Breast epithelium (tissue), 4 donors: ENCODE measurements around the gene HYOU1. TPM values are rescaled to one million over a fixed set of nuclear protein-coding genes. Genes with fewer than 3 reads are reported as not detected.

Experiments used
- DNase-seq, 2 donors: peaks; one replicate each; pipeline ENCODE4 v3.0.0-alpha.2; 2019; ENCODE audit warnings: low spot score in 2 of 2
- H3K27ac ChIP-seq, 2 donors: fragments of 200-600 bp; sonication (generic) in 1 of 2; one replicate each; pipeline ENCODE4 v1.5.1; 2016 to 2019; ENCODE audit warnings: mild to moderate bottlenecking in 1 of 2
- H3K27me3 ChIP-seq, 2 donors: fragments of 200-600 bp; sonication (generic) in 1 of 2; one replicate each; pipeline versions ENCODE4 v1.5.1 to v1.6.0; 2017 to 2019; ENCODE audit warnings: control low read depth in 1 of 2, mild to moderate bottlenecking in 1 of 2
- H3K36me3 ChIP-seq: fragments of 200-600 bp; one replicate; pipeline ENCODE4 v1.5.1; 2019
- H3K4me1 ChIP-seq, 2 donors: fragments of 200-600 bp; sonication (generic); one replicate each; pipeline ENCODE4 v1.5.1; 2016 to 2019; ENCODE audit warnings: control low read depth in 1 of 2
- H3K4me3 ChIP-seq, 3 donors: fragments of 200-600 bp; sonication (generic); 1 replicate in 2 of 3; 2 replicates in 1 of 3; pipeline ENCODE4 v1.5.1; 2016 to 2019; ENCODE audit warnings: mild to moderate bottlenecking in 3 of 3, moderate library complexity in 2 of 3
- H3K9me3 ChIP-seq, 2 donors: fragments of 200-600 bp; sonication (generic) in 1 of 2; one replicate each; pipeline ENCODE4 v1.5.1; 2016 to 2019; ENCODE audit warnings: control low read depth in 1 of 2
- POLR2A ChIP-seq: fragments of 450-650 bp; IDR thresholded peaks from one replicate; pipeline ENCODE4 v1.6.1; 2016; ENCODE audit warnings: antibody characterized with exemption, mild to moderate bottlenecking, moderate library complexity
- POLR2AphosphoS5 ChIP-seq, 3 donors: sonication (generic); formaldehyde crosslinking; IDR thresholded peaks; one replicate each; pipeline ENCODE4 v1.6.1; 2017; ENCODE audit warnings: antibody characterized with exemption in 3 of 3
- intact Hi-C: fragments of 100-400 bp; cut with DNase I; formaldehyde crosslinking; loops from one replicate; pipeline ENCODE4 v1.15.1; 2023; ENCODE audit warnings: low total_unique reads
- total RNA-seq, 3 donors: library from RNA; depleted of rRNA; stranded (reverse); fragments of >200 nt; gene quantifications; one replicate each; pipeline ENCODE4 v1.1.0, GENCODE V29; 2016
- TF ChIP-seq, protein P1 (sequence below), 3 donors: fragments of 450-650 bp; IDR thresholded peaks; one replicate each; pipeline ENCODE4 v1.5.1; 2016 to 2017; ENCODE audit warnings: antibody characterized with exemption in 3 of 3, mild to moderate bottlenecking in 3 of 3, moderate library complexity in 3 of 3

The HYOU1 gene
- total RNA-seq, 3 donors from 2014 or later, result 37.0 to 73.7 (median 57.5) TPM

DNA sequence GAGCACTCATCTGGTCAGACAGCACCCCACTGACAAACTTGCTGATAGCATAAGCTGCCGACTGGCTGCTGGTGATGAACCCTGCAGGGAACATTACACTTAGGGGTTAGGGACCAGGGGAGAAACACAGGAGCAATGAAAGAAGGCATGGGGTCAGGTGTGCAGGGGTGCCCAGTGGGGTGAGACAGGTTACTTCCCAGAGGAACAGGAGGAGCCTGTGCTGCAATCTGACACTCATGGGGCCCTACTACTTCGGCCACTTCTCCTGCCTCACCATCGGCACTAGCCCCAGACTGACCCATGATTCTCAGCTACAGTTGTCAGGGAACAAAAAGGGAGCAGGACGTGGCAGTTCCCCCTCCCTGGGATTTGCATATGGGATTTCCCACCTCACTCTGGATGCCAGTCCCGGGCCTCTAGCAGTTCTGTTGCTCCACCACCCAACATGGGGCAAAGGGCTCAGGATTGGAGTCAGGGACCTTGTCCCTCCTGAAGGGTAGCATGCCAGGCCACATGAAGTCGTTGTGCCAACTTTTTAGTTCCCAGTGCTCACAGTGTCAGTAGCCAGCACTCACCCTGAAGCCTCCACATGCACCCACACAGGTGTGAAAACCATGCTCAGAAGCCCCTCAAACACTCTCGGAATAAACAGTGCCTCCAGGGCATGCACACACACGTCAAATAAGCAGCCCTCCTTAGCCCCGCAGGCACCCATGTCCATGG lies 28.5 kb downstream of the HYOU1 start:
- Histone ChIP-seq H3K36me3 (no peaks in the 10 kb centered on the region), H3K9me3 (no peaks in the 10 kb centered on the region), H3K4me3 (no peak overlapping the region), H3K27me3 (no peaks in the 10 kb centered on the region), H3K4me1 (peaks cover 0 to 19% of the 10 kb centered on the region in 2 donors), H3K27ac (peak overlapping the region; percentile 86 to 90)
- DNase-seq, result no peak
- TF ChIP-seq POLR2AphosphoS5 (IDR thresholded peaks at IDR 0.05), result no peak
- TF ChIP-seq, protein P1, sequence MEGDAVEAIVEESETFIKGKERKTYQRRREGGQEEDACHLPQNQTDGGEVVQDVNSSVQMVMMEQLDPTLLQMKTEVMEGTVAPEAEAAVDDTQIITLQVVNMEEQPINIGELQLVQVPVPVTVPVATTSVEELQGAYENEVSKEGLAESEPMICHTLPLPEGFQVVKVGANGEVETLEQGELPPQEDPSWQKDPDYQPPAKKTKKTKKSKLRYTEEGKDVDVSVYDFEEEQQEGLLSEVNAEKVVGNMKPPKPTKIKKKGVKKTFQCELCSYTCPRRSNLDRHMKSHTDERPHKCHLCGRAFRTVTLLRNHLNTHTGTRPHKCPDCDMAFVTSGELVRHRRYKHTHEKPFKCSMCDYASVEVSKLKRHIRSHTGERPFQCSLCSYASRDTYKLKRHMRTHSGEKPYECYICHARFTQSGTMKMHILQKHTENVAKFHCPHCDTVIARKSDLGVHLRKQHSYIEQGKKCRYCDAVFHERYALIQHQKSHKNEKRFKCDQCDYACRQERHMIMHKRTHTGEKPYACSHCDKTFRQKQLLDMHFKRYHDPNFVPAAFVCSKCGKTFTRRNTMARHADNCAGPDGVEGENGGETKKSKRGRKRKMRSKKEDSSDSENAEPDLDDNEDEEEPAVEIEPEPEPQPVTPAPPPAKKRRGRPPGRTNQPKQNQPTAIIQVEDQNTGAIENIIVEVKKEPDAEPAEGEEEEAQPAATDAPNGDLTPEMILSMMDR (IDR thresholded peaks at IDR 0.05), result no peak
- no peak for TF ChIP-seq POLR2A
- intact Hi-C loops, result no loop called here

- no peak for TF ChIP-seq POLR2AphosphoS5 (IDR thresholded peaks at IDR 0.05)
- TF ChIP-seq, protein P1 (IDR thresholded peaks at IDR 0.05), result no peak
- no peak for TF ChIP-seq POLR2A
- intact Hi-C loops, result no loop called here
- H3K9me3 ChIP-seq, result no peaks in the 10 kb centered on the region
- peaks cover 0 to 19% of the 10 kb centered on the region in 2 donors for H3K4me1 ChIP-seq
- DNase-seq, result no peak
- no peak overlapping the region for H3K27ac ChIP-seq
- no peaks in the 10 kb centered on the region for H3K36me3 ChIP-seq
- no peak overlapping the region for H3K4me3 ChIP-seq
- H3K27me3 ChIP-seq, result no peaks in the 10 kb centered on the region
Observed at GRCh38 chr11:119027561-119028345, 29.3 kb downstream of the HYOU1 start.

- DNase-seq, result no peak
- Histone ChIP-seq H3K27me3 (no peaks in the 10 kb centered on the region), H3K36me3 (no peaks in the 10 kb centered on the region), H3K4me1 (peaks cover 0 to 19% of the 10 kb centered on the region in 2 donors), H3K27ac (no peak overlapping the region), H3K4me3 (no peak overlapping the region), H3K9me3 (no peaks in the 10 kb centered on the region)
- TF ChIP-seq, protein P1 (IDR thresholded peaks at IDR 0.05), result no peak
- TF ChIP-seq POLR2AphosphoS5 (IDR thresholded peaks at IDR 0.05) (no peak), POLR2A (no peak)
- intact Hi-C loops, result no loop called here
Observed at GRCh38 chr11:119026970-119027369, 30.0 kb downstream of the HYOU1 start.

GRCh38 chr11:119025978-119026766 lies 30.8 kb downstream of the HYOU1 start:
- H3K4me3 ChIP-seq, result no peak overlapping the region
- intact Hi-C loops, result no loop called here
- no peaks in the 10 kb centered on the region for H3K27me3 ChIP-seq
- H3K4me1 ChIP-seq, result peaks cover 0 to 23% of the 10 kb centered on the region in 2 donors
- no peaks in the 10 kb centered on the region for H3K9me3 ChIP-seq
- no peaks in the 10 kb centered on the region for H3K36me3 ChIP-seq
- TF ChIP-seq, protein P1 (IDR thresholded peaks at IDR 0.05), result no peak
- TF ChIP-seq POLR2AphosphoS5 (IDR thresholded peaks at IDR 0.05) (no peak), POLR2A (no peak)
- no peak for DNase-seq
- peak overlapping the region in 1 of 2 donors; percentile 10 for H3K27ac ChIP-seq
